Measurements from ENCODE around the gene LBHD2. TPM values are rescaled to one million over a fixed set of nuclear protein-coding genes. Genes with fewer than 3 reads are reported as not detected.

LBHD2 gene
- total RNA-seq, 1 donor from 2014 or later, result not detected

GRCh38 chr14:103103461-103104388 lies 19.7 kb downstream of the LBHD2 start:
- ATAC-seq, result peak; percentile 63
- no peak overlapping the region for H3K27ac ChIP-seq
- TF ChIP-seq CTCF (IDR thresholded peaks at IDR 0.05), result peak; percentile 24
- intact Hi-C loops (cut with DNase I), result loop anchor here (10.0 kb wide), 2 partner anchors 81 to 191 kb away; no protein-coding TSS in a partner anchor
- H3K36me3 ChIP-seq, result no peaks in the 10 kb centered on the region
- H3K4me3 ChIP-seq, result peak overlapping the region; percentile 30
- DNase-seq, result peak; percentile 82
- no peaks in the 10 kb centered on the region for H3K9me3 ChIP-seq
- peaks cover 34% of the 10 kb centered on the region for H3K27me3 ChIP-seq
- peaks cover 24% of the 10 kb centered on the region for H3K4me1 ChIP-seq

GRCh38 chr14:103104389-103104653 lies 20.3 kb downstream of the LBHD2 start:
- TF ChIP-seq CTCF (IDR thresholded peaks at IDR 0.05), result no peak
- Histone ChIP-seq H3K27me3 (peaks cover 34% of the 10 kb centered on the region), H3K36me3 (no peaks in the 10 kb centered on the region), H3K4me1 (peaks cover 24% of the 10 kb centered on the region), H3K27ac (no peak overlapping the region), H3K9me3 (no peaks in the 10 kb centered on the region), H3K4me3 (peak overlapping the region; percentile 30)
- intact Hi-C loops (cut with DNase I), result loop anchor here (10.0 kb wide), 2 partner anchors 80 to 190 kb away; no protein-coding TSS in a partner anchor
- DNase-seq (no peak), ATAC-seq (no peak)

DNA sequence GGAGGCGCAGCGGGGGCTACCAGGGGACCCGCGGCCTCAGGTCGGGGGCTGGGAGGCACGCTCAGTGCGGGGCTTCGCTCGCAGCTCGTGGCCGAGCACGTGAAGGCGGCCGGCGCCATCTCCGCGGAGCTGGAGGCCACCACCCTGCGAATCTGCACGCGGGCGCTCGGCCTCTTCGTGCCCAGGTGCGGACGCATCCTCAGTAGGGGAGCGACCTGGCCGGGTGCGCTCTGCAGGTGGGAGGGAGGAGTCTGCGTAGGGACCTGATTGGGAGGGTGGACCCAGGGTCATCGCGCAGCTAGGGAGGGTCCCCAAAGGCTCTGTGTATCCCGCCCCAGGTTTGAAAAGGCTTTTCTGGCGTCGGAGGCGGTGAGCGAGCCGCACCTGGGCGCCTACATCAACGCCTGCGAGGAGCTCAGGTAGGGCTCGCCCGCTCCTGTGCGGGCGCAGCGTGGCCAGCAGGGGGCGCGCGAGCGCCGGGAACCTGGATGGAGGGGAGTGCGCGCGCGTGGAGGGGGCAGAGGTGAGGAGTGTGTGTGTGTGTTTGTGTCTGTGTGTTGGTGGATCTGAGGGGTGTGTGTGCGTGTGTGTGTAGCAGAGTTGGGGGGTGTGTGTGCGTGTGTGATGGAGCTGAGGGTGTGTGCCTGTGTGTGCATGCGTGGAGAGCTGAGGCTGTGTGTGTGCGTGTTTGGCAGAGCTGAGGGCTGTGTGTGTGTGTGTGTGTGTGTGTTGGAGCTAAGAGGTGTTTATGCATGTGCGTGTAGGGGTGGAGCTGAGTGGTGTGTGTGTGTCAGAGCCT lies 20.8 kb downstream of the LBHD2 start:
- peak; percentile 84 for ATAC-seq
- peak; percentile 96 for TF ChIP-seq CTCF (IDR thresholded peaks at IDR 0.05)
- peaks cover 25% of the 10 kb centered on the region for H3K4me1 ChIP-seq

GRCh38 chr14:103105580-103106150 lies 21.7 kb downstream of the LBHD2 start:
- intact Hi-C loops (cut with DNase I), result loop anchor here (10.0 kb wide), 2 partner anchors 79 to 189 kb away; no protein-coding TSS in a partner anchor
- no peaks in the 10 kb centered on the region for H3K36me3 ChIP-seq
- TF ChIP-seq CTCF (IDR thresholded peaks at IDR 0.05), result no peak
- ATAC-seq (no peak), DNase-seq (no peak)
- H3K27me3 ChIP-seq, result peaks cover 34% of the 10 kb centered on the region
- H3K4me1 ChIP-seq, result peaks cover 33% of the 10 kb centered on the region
- H3K4me3 ChIP-seq, result no peak overlapping the region
- no peaks in the 10 kb centered on the region for H3K9me3 ChIP-seq
- H3K27ac ChIP-seq, result no peak overlapping the region

More for the DNA sequence above, 20.8 kb downstream of the LBHD2 start:
- Histone ChIP-seq H3K27me3 (peaks cover 34% of the 10 kb centered on the region), H3K4me3 (no peak overlapping the region), H3K27ac (no peak overlapping the region), H3K36me3 (no peaks in the 10 kb centered on the region), H3K9me3 (no peaks in the 10 kb centered on the region)
- peak; percentile 89 for DNase-seq
- intact Hi-C loops (cut with DNase I), result loop anchor here (10.0 kb wide), 2 partner anchors 80 to 190 kb away; no protein-coding TSS in a partner anchor

- Histone ChIP-seq H3K27me3 (peaks cover 21% of the 10 kb centered on the region), H3K4me1 (peaks cover 48% of the 10 kb centered on the region), H3K9me3 (no peaks in the 10 kb centered on the region), H3K27ac (no peak overlapping the region), H3K4me3 (no peak overlapping the region), H3K36me3 (no peaks in the 10 kb centered on the region)
- ATAC-seq (no peak), DNase-seq (no peak)
- no peak for TF ChIP-seq CTCF (IDR thresholded peaks at IDR 0.05)
- intact Hi-C loops (cut with DNase I), result loop anchor here (10.0 kb wide), 2 partner anchors 77 to 187 kb away; no protein-coding TSS in a partner anchor
Observed at GRCh38 chr14:103107455-103107854, 23.4 kb downstream of the LBHD2 start.

Data from upper lobe of right lung (tissue), 1 donor.